HepG2 (cell line): ENCODE results near the gene GPR33. TPM values are rescaled to one million over a fixed set of nuclear protein-coding genes. Genes with fewer than 3 reads are reported as not detected.

Experiments used
- ELF1 ChIP-seq: sonication (generic); formaldehyde crosslinking; IDR thresholded peaks from 2 replicates; pipeline ENCODE4 v1.4.0; 2020; ENCODE audit warnings: missing genetic modification reagents
- GATAD2A ChIP-seq: IDR thresholded peaks from 2 replicates; pipeline ENCODE4 v1.6.1; 2016
- GFI1 ChIP-seq: sonication (generic); formaldehyde crosslinking; IDR thresholded peaks from 2 replicates; pipeline ENCODE4 v1.5.0; 2020; ENCODE audit warnings: missing genetic modification reagents, mild to moderate bottlenecking, borderline replicate concordance
- GTF3A ChIP-seq: sonication (generic); formaldehyde crosslinking; conservative IDR thresholded peaks from 2 replicates; pipeline ENCODE4 v1.4.0; 2020; ENCODE audit warnings: mild to moderate bottlenecking, missing genetic modification reagents
- KAT8 ChIP-seq: IDR thresholded peaks from 2 replicates; pipeline ENCODE4 v1.6.1; 2016; ENCODE audit warnings: missing genetic modification reagents, missing compliant biosample characterization
- PRMT3 ChIP-seq: sonication (generic); formaldehyde crosslinking; IDR thresholded peaks from 2 replicates; pipeline ENCODE4 v1.8.1; 2022; ENCODE audit warnings: low read depth, mild to moderate bottlenecking, moderate library complexity, missing genetic modification reagents, borderline replicate concordance
- SALL1 ChIP-seq: sonication (generic); formaldehyde crosslinking; IDR thresholded peaks from 2 replicates; pipeline ENCODE4 v1.8.0; 2022; ENCODE audit warnings: mild to moderate bottlenecking, missing genetic modification reagents
- SALL2 ChIP-seq: sonication (generic); formaldehyde crosslinking; IDR thresholded peaks from 2 replicates; pipeline ENCODE4 v1.8.1; 2023; ENCODE audit warnings: mild to moderate bottlenecking, missing genetic modification reagents, inconsistent platforms
- STAT5B ChIP-seq: sonication (generic); formaldehyde crosslinking; IDR thresholded peaks from 2 replicates; pipeline ENCODE4 v1.4.0; 2020; ENCODE audit warnings: missing genetic modification reagents
- U2AF1 ChIP-seq: fragments of 200-400 bp; formaldehyde crosslinking; optimal IDR thresholded peaks from 2 replicates; pipeline ENCODE3; 2017; ENCODE audit warnings: mild to moderate bottlenecking, low read depth, low read length
- ZBTB20 ChIP-seq: sonication (generic); formaldehyde crosslinking; IDR thresholded peaks from 2 replicates; pipeline ENCODE4 v1.8.1; 2023; ENCODE audit warnings: missing genetic modification reagents, low read depth, mild to moderate bottlenecking, borderline replicate concordance
- ZFP37 ChIP-seq: sonication (generic); formaldehyde crosslinking; IDR thresholded peaks from 2 replicates; pipeline ENCODE4 v1.4.0; 2020; ENCODE audit warnings: missing genetic modification reagents, borderline replicate concordance
- ZMAT3 ChIP-seq: sonication (generic); formaldehyde crosslinking; conservative IDR thresholded peaks from 2 replicates; pipeline ENCODE4 v1.7.0; 2021; ENCODE audit warnings: missing genetic modification reagents
- ZNF17 ChIP-seq: sonication (generic); formaldehyde crosslinking; IDR thresholded peaks from 2 replicates; pipeline ENCODE4 v1.5.0; 2020; ENCODE audit warnings: mild to moderate bottlenecking, missing genetic modification reagents
- ZNF510 ChIP-seq: sonication (generic); formaldehyde crosslinking; IDR thresholded peaks from 2 replicates; pipeline ENCODE4 v1.4.0; 2020; ENCODE audit warnings: low read depth, mild to moderate bottlenecking, missing genetic modification reagents
- ZNF562 ChIP-seq: sonication (generic); formaldehyde crosslinking; IDR thresholded peaks from 2 replicates; pipeline ENCODE4 v1.8.0; 2022; ENCODE audit warnings: missing genetic modification reagents, borderline replicate concordance
- ZNF652 ChIP-seq: IDR thresholded peaks from 2 replicates; pipeline ENCODE4 v1.6.1; 2016; ENCODE audit warnings: low read depth, borderline replicate concordance
- ZNF773 ChIP-seq: sonication (generic); formaldehyde crosslinking; IDR thresholded peaks from 2 replicates; pipeline ENCODE4 v1.4.0; 2020; ENCODE audit warnings: missing genetic modification reagents, borderline replicate concordance
- ZNF775 ChIP-seq: sonication (generic); formaldehyde crosslinking; IDR thresholded peaks from 2 replicates; pipeline ENCODE4 v1.4.0; 2020; ENCODE audit warnings: missing genetic modification reagents, mild to moderate bottlenecking, moderate library complexity, borderline replicate concordance
- ZNF790 ChIP-seq: sonication (generic); formaldehyde crosslinking; IDR thresholded peaks from 2 replicates; pipeline ENCODE4 v1.8.0; 2022; ENCODE audit warnings: missing genetic modification reagents, mild to moderate bottlenecking, borderline replicate concordance
- ZSCAN12 ChIP-seq: sonication (generic); formaldehyde crosslinking; IDR thresholded peaks from 2 replicates; pipeline ENCODE4 v1.9.0; 2021; ENCODE audit warnings: mild to moderate bottlenecking, missing genetic modification reagents
- polyA plus RNA-seq, 8 experiments: library from polyadenylated mRNA; depleted of rRNA in 3 of 8; stranded (reverse) in 7 of 8; unstranded in 1 of 8; fragments of >200 nt; fragmentation: Illumina TruSeq in 4 of 8; extraction: Trizol in 4 of 8; gene quantifications; 2 replicates each; pipeline versions ENCODE4 v1.2.1 to v1.2.3, GENCODE V29; 2011 to 2016; ENCODE audit warnings: low read depth in 4 of 8, missing spikeins in 1 of 8, mixed read lengths in 1 of 8; ENCODE audit not compliant: insufficient read depth in 1 of 8
- total RNA-seq, 5 experiments: library from RNA; depleted of rRNA; stranded (reverse); fragments of >200 nt; fragmentation: Illumina TruSeq; extraction: Trizol; gene quantifications; 2 replicates each; pipeline ENCODE4 v1.2.3, GENCODE V29; 2016; ENCODE audit warnings: low read depth in 1 of 5
- TF ChIP-seq, protein P1 (sequence below): sonication (generic); formaldehyde crosslinking; IDR thresholded peaks from 2 replicates; pipeline ENCODE4 v1.4.0; 2020; ENCODE audit warnings: missing genetic modification reagents
- TF ChIP-seq, protein P2 (sequence below), 2 experiments: fragments of 450-650 bp in 1 of 2; sonication (generic) in 1 of 2; formaldehyde crosslinking; IDR thresholded peaks; 2 replicates each; pipeline versions ENCODE4 v1.5.0 to v1.8.0; 2020 to 2022; ENCODE audit warnings: mild to moderate bottlenecking in 1 of 2, missing genetic modification reagents in 1 of 2
- TF ChIP-seq, protein P3 (sequence below): sonication (generic); formaldehyde crosslinking; IDR thresholded peaks from 2 replicates; pipeline ENCODE4 v1.5.0; 2020; ENCODE audit warnings: mild to moderate bottlenecking, missing genetic modification reagents, borderline replicate concordance
- TF ChIP-seq, protein P4 (sequence below): sonication (generic); formaldehyde crosslinking; IDR thresholded peaks from 2 replicates; pipeline ENCODE4 v1.8.0; 2022; ENCODE audit warnings: missing genetic modification reagents, low read depth, mild to moderate bottlenecking, borderline replicate concordance

The GPR33 gene
- total and polyA plus RNA-seq, 2 of the 13 experiments (the other 11 are each of a cell fraction or from before 2014, with no cell fraction given): not detected

DNA sequence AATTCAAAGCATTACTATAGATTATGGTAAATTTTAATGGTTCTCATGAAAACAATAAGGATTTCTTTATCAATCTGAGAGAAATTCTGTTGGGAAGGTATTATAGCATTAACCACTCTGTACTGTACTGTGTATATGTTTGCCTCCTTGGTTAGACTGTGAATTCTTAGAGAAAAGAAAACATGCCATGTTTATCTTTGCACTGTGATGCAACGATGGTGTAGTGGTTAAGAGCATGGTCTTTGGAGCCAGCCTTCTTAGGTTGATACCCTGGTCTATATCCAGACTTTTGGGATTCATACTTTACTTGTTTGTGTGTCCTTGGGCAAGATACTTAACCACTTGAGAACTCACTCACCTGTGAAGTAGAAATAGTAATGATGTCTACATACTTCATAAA, 41.2 kb upstream of the GPR33 start (continued):
- TF ChIP-seq ZNF773 (CRISPR knock-in tag): no peak
- TF ChIP-seq PRMT3 (CRISPR knock-in tag): no peak
- TF ChIP-seq SALL2 (CRISPR knock-in tag): no peak
- TF ChIP-seq, protein P1, sequence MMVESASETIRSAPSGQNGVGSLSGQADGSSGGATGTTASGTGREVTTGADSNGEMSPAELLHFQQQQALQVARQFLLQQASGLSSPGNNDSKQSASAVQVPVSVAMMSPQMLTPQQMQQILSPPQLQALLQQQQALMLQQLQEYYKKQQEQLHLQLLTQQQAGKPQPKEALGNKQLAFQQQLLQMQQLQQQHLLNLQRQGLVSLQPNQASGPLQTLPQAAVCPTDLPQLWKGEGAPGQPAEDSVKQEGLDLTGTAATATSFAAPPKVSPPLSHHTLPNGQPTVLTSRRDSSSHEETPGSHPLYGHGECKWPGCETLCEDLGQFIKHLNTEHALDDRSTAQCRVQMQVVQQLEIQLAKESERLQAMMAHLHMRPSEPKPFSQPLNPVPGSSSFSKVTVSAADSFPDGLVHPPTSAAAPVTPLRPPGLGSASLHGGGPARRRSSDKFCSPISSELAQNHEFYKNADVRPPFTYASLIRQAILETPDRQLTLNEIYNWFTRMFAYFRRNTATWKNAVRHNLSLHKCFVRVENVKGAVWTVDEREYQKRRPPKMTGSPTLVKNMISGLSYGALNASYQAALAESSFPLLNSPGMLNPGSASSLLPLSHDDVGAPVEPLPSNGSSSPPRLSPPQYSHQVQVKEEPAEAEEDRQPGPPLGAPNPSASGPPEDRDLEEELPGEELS (CRISPR knock-in tag): peak; percentile 45; the same call in 1 of the 2 replicates
- TF ChIP-seq U2AF1: no peak
- no peak for TF ChIP-seq ZMAT3 (CRISPR knock-in tag)
- no peak for TF ChIP-seq ZNF562
- TF ChIP-seq ELF1 (CRISPR knock-in tag): no peak
- TF ChIP-seq ZNF17 (CRISPR knock-in tag): no peak
- TF ChIP-seq ZNF790 (CRISPR knock-in tag): no peak
- 0 out of 2 replicates have a peak, but pooled peaks have one; percentile 12 for TF ChIP-seq ZNF652 (CRISPR knock-in tag)
- peak; percentile 62; the same call in 1 of the 2 replicates for TF ChIP-seq ZBTB20 (CRISPR knock-in tag)
- peak; percentile 32; the same call in 1 of the 2 replicates for TF ChIP-seq KAT8
- TF ChIP-seq, protein P2, sequence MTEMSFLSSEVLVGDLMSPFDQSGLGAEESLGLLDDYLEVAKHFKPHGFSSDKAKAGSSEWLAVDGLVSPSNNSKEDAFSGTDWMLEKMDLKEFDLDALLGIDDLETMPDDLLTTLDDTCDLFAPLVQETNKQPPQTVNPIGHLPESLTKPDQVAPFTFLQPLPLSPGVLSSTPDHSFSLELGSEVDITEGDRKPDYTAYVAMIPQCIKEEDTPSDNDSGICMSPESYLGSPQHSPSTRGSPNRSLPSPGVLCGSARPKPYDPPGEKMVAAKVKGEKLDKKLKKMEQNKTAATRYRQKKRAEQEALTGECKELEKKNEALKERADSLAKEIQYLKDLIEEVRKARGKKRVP (CRISPR knock-in tag; IDR thresholded peaks at IDR 0.05): peak in 1 of 2 experiments; percentile 83; a peak in 2 of 4 replicates
- no peak for TF ChIP-seq ZNF775 (CRISPR knock-in tag)
- TF ChIP-seq ZNF510 (CRISPR knock-in tag): no peak
- TF ChIP-seq, protein P3, sequence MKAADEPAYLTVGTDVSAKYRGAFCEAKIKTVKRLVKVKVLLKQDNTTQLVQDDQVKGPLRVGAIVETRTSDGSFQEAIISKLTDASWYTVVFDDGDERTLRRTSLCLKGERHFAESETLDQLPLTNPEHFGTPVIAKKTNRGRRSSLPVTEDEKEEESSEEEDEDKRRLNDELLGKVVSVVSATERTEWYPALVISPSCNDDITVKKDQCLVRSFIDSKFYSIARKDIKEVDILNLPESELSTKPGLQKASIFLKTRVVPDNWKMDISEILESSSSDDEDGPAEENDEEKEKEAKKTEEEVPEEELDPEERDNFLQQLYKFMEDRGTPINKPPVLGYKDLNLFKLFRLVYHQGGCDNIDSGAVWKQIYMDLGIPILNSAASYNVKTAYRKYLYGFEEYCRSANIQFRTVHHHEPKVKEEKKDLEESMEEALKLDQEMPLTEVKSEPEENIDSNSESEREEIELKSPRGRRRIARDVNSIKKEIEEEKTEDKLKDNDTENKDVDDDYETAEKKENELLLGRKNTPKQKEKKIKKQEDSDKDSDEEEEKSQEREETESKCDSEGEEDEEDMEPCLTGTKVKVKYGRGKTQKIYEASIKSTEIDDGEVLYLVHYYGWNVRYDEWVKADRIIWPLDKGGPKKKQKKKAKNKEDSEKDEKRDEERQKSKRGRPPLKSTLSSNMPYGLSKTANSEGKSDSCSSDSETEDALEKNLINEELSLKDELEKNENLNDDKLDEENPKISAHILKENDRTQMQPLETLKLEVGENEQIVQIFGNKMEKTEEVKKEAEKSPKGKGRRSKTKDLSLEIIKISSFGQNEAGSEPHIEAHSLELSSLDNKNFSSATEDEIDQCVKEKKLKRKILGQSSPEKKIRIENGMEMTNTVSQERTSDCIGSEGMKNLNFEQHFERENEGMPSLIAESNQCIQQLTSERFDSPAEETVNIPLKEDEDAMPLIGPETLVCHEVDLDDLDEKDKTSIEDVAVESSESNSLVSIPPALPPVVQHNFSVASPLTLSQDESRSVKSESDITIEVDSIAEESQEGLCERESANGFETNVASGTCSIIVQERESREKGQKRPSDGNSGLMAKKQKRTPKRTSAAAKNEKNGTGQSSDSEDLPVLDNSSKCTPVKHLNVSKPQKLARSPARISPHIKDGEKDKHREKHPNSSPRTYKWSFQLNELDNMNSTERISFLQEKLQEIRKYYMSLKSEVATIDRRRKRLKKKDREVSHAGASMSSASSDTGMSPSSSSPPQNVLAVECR (CRISPR knock-in tag): no peak
- no peak for TF ChIP-seq STAT5B (CRISPR knock-in tag)
- TF ChIP-seq, protein P4, sequence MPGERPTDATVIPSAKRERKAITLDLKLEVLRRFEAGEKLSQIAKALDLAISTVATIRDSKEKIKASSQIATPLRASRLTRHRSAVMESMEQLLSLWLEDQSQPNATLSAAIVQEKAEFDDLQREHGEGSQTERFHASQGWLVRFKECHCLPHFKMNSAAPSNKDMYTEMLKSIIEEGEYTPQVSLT (CRISPR knock-in tag): no peak
- TF ChIP-seq GATAD2A (CRISPR knock-in tag): peak; percentile 97
- TF ChIP-seq GTF3A (CRISPR knock-in tag): no peak
- no peak for TF ChIP-seq ZSCAN12 (CRISPR knock-in tag)
- TF ChIP-seq SALL1 (CRISPR knock-in tag): no peak; the same call in 1 of the 2 replicates
- TF ChIP-seq ZFP37: no peak
- TF ChIP-seq GFI1 (CRISPR knock-in tag): peak; percentile 17; the same call in 1 of the 2 replicates
